ENCODE results near the gene LSM12.

Gene LSM12

GRCh38 chr17:43986225-43986981 is 80.1 kb downstream of the LSM12 start:
- Mint-ChIP-seq H3K4me3 (no peak overlapping the region), H3K4me1 (peaks cover 17% of the 10 kb centered on the region), H3K9me3 (no peaks in the 10 kb centered on the region), H3K27me3 (ENCODE audit: low read depth, poor library complexity) (peaks cover 66% of the 10 kb centered on the region), H3K36me3 (ENCODE audit: low read depth) (no peaks in the 10 kb centered on the region), H3K27ac (no peak overlapping the region)
- no peak for TF ChIP-seq CTCF (IDR thresholded peaks at IDR 0.05)
- no peak for DNase-seq

- H3K9me3 Mint-ChIP-seq = no peaks in the 10 kb centered on the region
- no peak overlapping the region for H3K27ac Mint-ChIP-seq
- no peak for DNase-seq
- no peaks in the 10 kb centered on the region for H3K36me3 Mint-ChIP-seq (ENCODE audit: low read depth)
- peaks cover 85% of the 10 kb centered on the region for H3K27me3 Mint-ChIP-seq (ENCODE audit: low read depth, poor library complexity)
- H3K4me3 Mint-ChIP-seq = peak overlapping the region; percentile 75
- H3K4me1 Mint-ChIP-seq = peaks cover 17% of the 10 kb centered on the region
- no peak for TF ChIP-seq CTCF (IDR thresholded peaks at IDR 0.05)
Measured at GRCh38 chr17:43984521-43984920, 82.0 kb downstream of the LSM12 start.
